Mesenchymal stem cell (in vitro differentiated cells and primary cell): ENCODE results near the gene SPARCL1.

Experiments used
- DNase-seq: peaks from one replicate; pipeline ENCODE4 v3.0.0-alpha.2; 2013
- H2AFZ ChIP-seq: one replicate; pipeline ENCODE4 v1.6.1; 2013; ENCODE audit warnings: low read depth, mild to moderate bottlenecking, control low read depth, inconsistent platforms, low read length, moderate library complexity
- H2AK5ac ChIP-seq: 2 replicates; pipeline ENCODE4 v1.6.1; 2013; ENCODE audit warnings: low read length, moderate library complexity, mild to moderate bottlenecking, inconsistent platforms; ENCODE audit not compliant: severe bottlenecking
- H2BK120ac ChIP-seq: one replicate; pipeline ENCODE4 v1.6.1; 2013; ENCODE audit warnings: low read depth, mild to moderate bottlenecking, inconsistent platforms, low read length, moderate library complexity
- H2BK12ac ChIP-seq, 2 experiments: one replicate each; pipeline ENCODE4 v1.6.1; 2013; ENCODE audit warnings: inconsistent platforms in 2 of 2, low read length in 2 of 2, mild to moderate bottlenecking in 2 of 2, moderate library complexity in 2 of 2, control low read depth in 1 of 2
- H2BK15ac ChIP-seq: one replicate; pipeline ENCODE4 v1.6.1; 2013; ENCODE audit warnings: mild to moderate bottlenecking, low read depth, inconsistent platforms; ENCODE audit not compliant: poor library complexity, severe bottlenecking
- H2BK5ac ChIP-seq: 2 replicates; pipeline ENCODE4 v1.6.1; 2013; ENCODE audit warnings: low read depth, mild to moderate bottlenecking, low read length, control low read depth, inconsistent platforms; ENCODE audit not compliant: poor library complexity, severe bottlenecking
- H3K14ac ChIP-seq, 2 experiments: one replicate each; pipeline ENCODE4 v1.6.1; 2013; ENCODE audit warnings: inconsistent platforms in 2 of 2, low read length in 2 of 2, control low read depth in 1 of 2, mild to moderate bottlenecking in 1 of 2, moderate library complexity in 1 of 2
- H3K18ac ChIP-seq, 2 experiments: one replicate each; pipeline ENCODE4 v1.6.1; 2013; ENCODE audit warnings: inconsistent platforms in 2 of 2, low read length in 2 of 2, control low read depth in 1 of 2, low read depth in 1 of 2, mild to moderate bottlenecking in 1 of 2
- H3K23ac ChIP-seq, 2 experiments: one replicate each; pipeline ENCODE4 v1.6.1; 2013; ENCODE audit warnings: inconsistent platforms in 2 of 2, low read length in 2 of 2, mild to moderate bottlenecking in 2 of 2, moderate library complexity in 2 of 2, control low read depth in 1 of 2
- H3K27ac ChIP-seq: 2 replicates; pipeline ENCODE4 v1.5.1; 2013; ENCODE audit warnings: mild to moderate bottlenecking, moderate library complexity, low read length, control low read depth, inconsistent platforms; ENCODE audit not compliant: poor library complexity, severe bottlenecking
- H3K27me3 ChIP-seq, 2 experiments: 2 replicates each; pipeline versions ENCODE4 v1.6.1 to v1.7.0; 2013; ENCODE audit warnings: low read length in 2 of 2, mild to moderate bottlenecking in 2 of 2, moderate library complexity in 2 of 2, control low read depth in 1 of 2, inconsistent platforms in 1 of 2; ENCODE audit not compliant: control insufficient read depth in 1 of 2, insufficient read depth in 1 of 2
- H3K36me3 ChIP-seq, 2 experiments: 2 replicates each; pipeline versions ENCODE4 v1.6.1 to v1.7.0; 2013; ENCODE audit warnings: low read length in 2 of 2, control low read depth in 1 of 2, inconsistent platforms in 1 of 2, low read depth in 1 of 2, mild to moderate bottlenecking in 1 of 2; ENCODE audit not compliant: insufficient read depth in 2 of 2, control insufficient read depth in 1 of 2
- H3K4ac ChIP-seq, 2 experiments: one replicate each; pipeline ENCODE4 v1.6.1; 2013; ENCODE audit warnings: inconsistent platforms in 2 of 2, low read length in 2 of 2, mild to moderate bottlenecking in 2 of 2, moderate library complexity in 2 of 2, control low read depth in 1 of 2, low read depth in 1 of 2
- H3K4me1 ChIP-seq: 2 replicates; pipeline ENCODE4 v1.6.1; 2013; ENCODE audit warnings: low read depth, low read length, control low read depth; ENCODE audit not compliant: control insufficient read depth, insufficient read depth
- H3K4me2 ChIP-seq: 2 replicates; pipeline ENCODE4 v1.6.1; 2013; ENCODE audit warnings: low read length, mild to moderate bottlenecking, inconsistent platforms; ENCODE audit not compliant: poor library complexity, severe bottlenecking
- H3K4me3 ChIP-seq, 2 experiments: 2 replicates each; pipeline versions ENCODE4 v1.5.1 to v1.7.0; 2013; ENCODE audit warnings: low read length in 2 of 2, mild to moderate bottlenecking in 2 of 2, control low read depth in 1 of 2, low read depth in 1 of 2; ENCODE audit not compliant: insufficient read depth in 1 of 2
- H3K79me1 ChIP-seq: replicated peaks from 2 replicates; pipeline ENCODE4 v1.6.1; 2013; ENCODE audit warnings: mild to moderate bottlenecking, control low read depth, low read length, inconsistent platforms; ENCODE audit not compliant: poor library complexity, severe bottlenecking
- H3K9ac ChIP-seq: 2 replicates; pipeline ENCODE4 v1.7.0; 2013; ENCODE audit warnings: mild to moderate bottlenecking, low read length, moderate library complexity
- H3K9me3 ChIP-seq: 2 replicates; pipeline ENCODE4 v1.7.0; 2013; ENCODE audit warnings: mild to moderate bottlenecking, low read length; ENCODE audit not compliant: control insufficient read depth
- H4K8ac ChIP-seq: one replicate; pipeline ENCODE4 v1.6.1; 2013; ENCODE audit warnings: inconsistent platforms, mild to moderate bottlenecking, low read length, moderate library complexity
- H4K91ac ChIP-seq: one replicate; pipeline ENCODE4 v1.6.1; 2013; ENCODE audit warnings: mild to moderate bottlenecking, low read length, inconsistent platforms
- WGBS: methylation state at CpG from one replicate; pipeline ENCODE4 v1.1.7; 2013; ENCODE audit warnings: mixed read lengths; 5-methylcytosine and 5-hydroxymethylcytosine counted together

SPARCL1 gene

GRCh38 chr4:87469390-87469789 is 59.8 kb downstream of the SPARCL1 start:
- DNase-seq, result no peak
- H3K27ac ChIP-seq, result no peak overlapping the region
- no peak overlapping the region for H3K4ac ChIP-seq
- H3K36me3 ChIP-seq, result no peaks in the 10 kb centered on the region
- no peak overlapping the region for H3K23ac ChIP-seq
- no peaks in the 10 kb centered on the region for H3K79me1 ChIP-seq
- no peak overlapping the region for H2BK12ac ChIP-seq
- no peaks in the 10 kb centered on the region for H3K4me1 ChIP-seq
- no peak overlapping the region for H3K18ac ChIP-seq
- no peak overlapping the region for H3K4me3 ChIP-seq
- no peaks in the 10 kb centered on the region for H3K9me3 ChIP-seq
- no peak overlapping the region for H2BK120ac ChIP-seq
- WGBS, result 98% methylated on average over 5 of the region's 6 CpGs
- H3K27me3 ChIP-seq, result no peaks in the 10 kb centered on the region
- H2BK15ac ChIP-seq, result no peak overlapping the region
- H3K4me2 ChIP-seq, result no peak overlapping the region
- H3K14ac ChIP-seq, result no peak overlapping the region
- H4K91ac ChIP-seq, result no peak overlapping the region
- no peak overlapping the region for H2BK5ac ChIP-seq
- no peak overlapping the region for H2AFZ ChIP-seq
- no peak overlapping the region for H2AK5ac ChIP-seq
- no peak overlapping the region for H4K8ac ChIP-seq
- no peak overlapping the region for H3K9ac ChIP-seq

DNA sequence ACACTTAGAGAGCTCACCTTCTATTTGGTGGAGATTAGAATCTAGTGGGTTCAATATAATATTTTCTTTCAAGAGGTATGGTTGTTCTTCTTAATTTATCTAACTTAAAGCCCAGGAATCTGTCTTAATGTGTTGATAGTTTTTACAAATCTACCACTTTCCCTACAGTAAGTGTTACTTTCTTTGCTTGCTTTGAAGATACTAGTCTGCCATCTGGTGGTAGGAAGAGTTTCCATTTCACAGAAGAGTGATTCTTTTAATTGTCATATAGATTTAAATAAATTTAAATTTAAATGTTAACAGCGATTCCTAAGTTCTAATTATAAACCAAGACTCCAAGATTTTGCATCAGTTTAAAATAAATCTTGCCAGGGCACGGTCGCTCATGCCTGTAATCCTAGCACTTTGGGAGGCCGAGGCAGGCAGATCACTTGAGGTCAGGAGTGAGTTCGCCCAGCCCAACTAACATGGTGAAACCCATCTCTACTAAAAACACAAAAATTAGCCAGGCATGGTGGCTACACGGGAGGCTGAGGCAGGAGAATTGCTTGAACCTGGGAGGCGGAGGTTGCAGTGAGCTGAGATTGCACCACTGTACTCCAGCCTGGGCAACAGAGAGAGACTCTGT is 63.3 kb downstream of the SPARCL1 start:
- no peak overlapping the region for H2AK5ac ChIP-seq
- no peak overlapping the region for H3K4me2 ChIP-seq
- 32% methylated on average over 4 of the region's 7 CpGs for WGBS
- peak; percentile 54 for DNase-seq
- H3K4me3 ChIP-seq, result no peak overlapping the region
- H3K27me3 ChIP-seq, result no peaks in the 10 kb centered on the region
- H4K8ac ChIP-seq, result no peak overlapping the region
- no peak overlapping the region for H2BK12ac ChIP-seq
- H2BK15ac ChIP-seq, result no peak overlapping the region
- no peak overlapping the region for H3K27ac ChIP-seq
- H4K91ac ChIP-seq, result no peak overlapping the region
- H3K4ac ChIP-seq, result no peak overlapping the region
- no peaks in the 10 kb centered on the region for H3K79me1 ChIP-seq
- H2BK5ac ChIP-seq, result no peak overlapping the region
- no peak overlapping the region for H3K9ac ChIP-seq
- H3K4me1 ChIP-seq, result no peaks in the 10 kb centered on the region
- H3K9me3 ChIP-seq, result no peaks in the 10 kb centered on the region
- H2BK120ac ChIP-seq, result no peak overlapping the region
- H2AFZ ChIP-seq, result no peak overlapping the region
- no peak overlapping the region for H3K14ac ChIP-seq
- H3K18ac ChIP-seq, result no peak overlapping the region
- H3K36me3 ChIP-seq, result no peaks in the 10 kb centered on the region
- no peak overlapping the region for H3K23ac ChIP-seq

- H3K14ac ChIP-seq, result no peak overlapping the region
- H3K18ac ChIP-seq, result no peak overlapping the region
- H2BK120ac ChIP-seq, result no peak overlapping the region
- H2BK15ac ChIP-seq, result no peak overlapping the region
- H3K4me1 ChIP-seq, result no peaks in the 10 kb centered on the region
- H3K79me1 ChIP-seq, result no peaks in the 10 kb centered on the region
- no peak for DNase-seq
- H3K23ac ChIP-seq, result no peak overlapping the region
- no peak overlapping the region for H3K4ac ChIP-seq
- no peak overlapping the region for H3K4me2 ChIP-seq
- no peak overlapping the region for H4K91ac ChIP-seq
- no peak overlapping the region for H2AFZ ChIP-seq
- peaks cover 0 to 18% of the 10 kb centered on the region in 2 experiments for H3K36me3 ChIP-seq
- no peak overlapping the region for H3K4me3 ChIP-seq
- H2AK5ac ChIP-seq, result no peak overlapping the region
- no peak overlapping the region for H2BK12ac ChIP-seq
- H3K27me3 ChIP-seq, result no peaks in the 10 kb centered on the region
- no peaks in the 10 kb centered on the region for H3K9me3 ChIP-seq
- H2BK5ac ChIP-seq, result no peak overlapping the region
- no peak overlapping the region for H3K9ac ChIP-seq
- no peak overlapping the region for H4K8ac ChIP-seq
- no CpG with 5 or more reads among the region's 2 CpGs for WGBS
- H3K27ac ChIP-seq, result no peak overlapping the region
Measured at GRCh38 chr4:87462102-87462501, 67.1 kb downstream of the SPARCL1 start.

- Histone ChIP-seq H3K27ac (no peak overlapping the region), H4K91ac (no peak overlapping the region)
Measured at GRCh38 chr4:87461281-87461700, 67.9 kb downstream of the SPARCL1 start.

More at GRCh38 chr4:87461281-87461700, 67.9 kb downstream of the SPARCL1 start:
- H3K36me3 ChIP-seq, result peaks cover 0 to 18% of the 10 kb centered on the region in 2 experiments
- H3K27me3 ChIP-seq, result no peaks in the 10 kb centered on the region
- no peak overlapping the region for H2AFZ ChIP-seq
- no peak overlapping the region for H2BK12ac ChIP-seq
- H2BK15ac ChIP-seq, result no peak overlapping the region
- no peak overlapping the region for H3K4ac ChIP-seq
- no peaks in the 10 kb centered on the region for H3K9me3 ChIP-seq
- H4K8ac ChIP-seq, result no peak overlapping the region
- H3K18ac ChIP-seq, result no peak overlapping the region
- H3K4me3 ChIP-seq, result no peak overlapping the region
- no peak overlapping the region for H2BK5ac ChIP-seq
- no peak for DNase-seq
- no peak overlapping the region for H2AK5ac ChIP-seq
- H3K4me1 ChIP-seq, result no peaks in the 10 kb centered on the region
- no peak overlapping the region for H3K14ac ChIP-seq
- no peak overlapping the region for H3K4me2 ChIP-seq
- no peak overlapping the region for H2BK120ac ChIP-seq
- no peak overlapping the region for H3K9ac ChIP-seq
- peaks cover 4% of the 10 kb centered on the region for H3K79me1 ChIP-seq
- H3K23ac ChIP-seq, result no peak overlapping the region
